IMR-90 (cell line): ENCODE results near the gene PLEKHD1. TPM values are rescaled to one million over a fixed set of nuclear protein-coding genes. Genes with fewer than 3 reads are reported as not detected.
"Not testable (repeated sequence)": the region's sequence is repeated elsewhere in the genome, so short reads cannot be mapped to it uniquely, and the experiment has no call there.

ENCODE experiments used
- ATAC-seq: fragments of 200-7000 bp; cut with Tn5 transposase; 2 replicates; pipeline ENCODE4 v1.9.1; 2020; ENCODE audit warnings: low read depth, mild to moderate bottlenecking, moderate library complexity
- BruUV-seq: library from RNA; stranded (reverse); fragments of 400-500 nt; replicated peaks from 2 replicates; lab custom pipeline; 2021; lab: Mats Ljungman, UMichigan
- CTCF ChIA-PET: fragments of 300-600 bp; formaldehyde crosslinking; extraction: SDS; loops from one replicate; lab custom pipeline; 2021; ENCODE audit warnings: antibody characterized with exemption; lab: Yijun Ruan, JAX
- POLR2A ChIA-PET: fragments of 300-600 bp; sonication (Branson Sonifier 250); formaldehyde crosslinking; loops from one replicate; lab custom pipeline; 2022; ENCODE audit warnings: antibody characterized with exemption; ENCODE audit not compliant: unreplicated experiment; lab: Charles Lee
- DNase-seq: peaks from one replicate; pipeline ENCODE4 v3.0.0; 2013
- H2AFZ ChIP-seq: replicated peaks from 2 replicates; pipeline ENCODE3; 2013; ENCODE audit warnings: low read length, mild to moderate bottlenecking; ENCODE audit not compliant: poor library complexity
- H2AK5ac ChIP-seq: 2 replicates; pipeline ENCODE4 v1.6.1; 2013; ENCODE audit warnings: low read depth, low read length, inconsistent platforms
- H2AK9ac ChIP-seq: replicated peaks from 2 replicates; pipeline ENCODE3; 2013; ENCODE audit warnings: mild to moderate bottlenecking, low read depth, low read length, moderate library complexity; ENCODE audit not compliant: poor library complexity
- H2BK120ac ChIP-seq: 2 replicates; pipeline ENCODE4 v1.6.1; 2013; ENCODE audit warnings: low read depth, low read length, inconsistent platforms
- H2BK15ac ChIP-seq: 3 replicates; pipeline ENCODE4 v1.6.1; 2013; ENCODE audit warnings: low read depth, low read length, inconsistent platforms
- H2BK20ac ChIP-seq: 2 replicates; pipeline ENCODE4 v1.6.1; 2013; ENCODE audit warnings: low read depth, mild to moderate bottlenecking, inconsistent platforms, low read length, moderate library complexity
- H2BK5ac ChIP-seq: 2 replicates; pipeline ENCODE4 v1.6.1; 2013; ENCODE audit warnings: mild to moderate bottlenecking, low read depth, low read length, inconsistent platforms; ENCODE audit not compliant: poor library complexity, severe bottlenecking
- H3K14ac ChIP-seq: replicated peaks from 2 replicates; pipeline ENCODE4 v1.6.1; 2013; ENCODE audit warnings: low read depth, low read length, inconsistent platforms
- H3K18ac ChIP-seq: 2 replicates; pipeline ENCODE4 v1.6.1; 2013; ENCODE audit warnings: low read depth, low read length, control low read depth
- H3K23ac ChIP-seq: 2 replicates; pipeline ENCODE4 v1.6.1; 2013; ENCODE audit warnings: low read depth, low read length, inconsistent platforms
- H3K27ac ChIP-seq: 2 replicates; pipeline ENCODE4 v1.5.1; 2013; ENCODE audit warnings: mild to moderate bottlenecking, control low read depth, low read length; ENCODE audit not compliant: insufficient read depth
- H3K27me3 ChIP-seq: 2 replicates; pipeline ENCODE4 v1.6.1; 2013; ENCODE audit warnings: low read length; ENCODE audit not compliant: control insufficient read depth, insufficient read depth
- H3K36me3 ChIP-seq: 2 replicates; pipeline ENCODE4 v1.6.1; 2013; ENCODE audit warnings: low read length, mixed read lengths; ENCODE audit not compliant: control insufficient read depth, insufficient read depth
- H3K4ac ChIP-seq: 2 replicates; pipeline ENCODE4 v1.6.1; 2013; ENCODE audit warnings: low read depth, low read length, inconsistent platforms
- H3K4me1 ChIP-seq: 2 replicates; pipeline ENCODE4 v1.6.1; 2013; ENCODE audit warnings: low read length, mixed read lengths; ENCODE audit not compliant: control insufficient read depth, insufficient read depth
- H3K4me2 ChIP-seq: 2 replicates; pipeline ENCODE4 v1.6.1; 2013; ENCODE audit warnings: low read depth, mild to moderate bottlenecking, control low read depth, low read length, moderate library complexity
- H3K4me3 ChIP-seq: 2 replicates; pipeline ENCODE4 v1.5.1; 2013; ENCODE audit warnings: low read depth, mild to moderate bottlenecking, control low read depth, low read length, moderate library complexity; ENCODE audit not compliant: insufficient read depth
- H3K56ac ChIP-seq: 2 replicates; pipeline ENCODE4 v1.6.1; 2013; ENCODE audit warnings: low read length, inconsistent platforms; ENCODE audit not compliant: insufficient read depth; ENCODE audit errors: extremely low read depth
- H3K79me1 ChIP-seq, 2 experiments: 2 replicates each; pipeline ENCODE4 v1.6.1; 2013; ENCODE audit warnings: low read length in 2 of 2, inconsistent platforms in 1 of 2, low read depth in 1 of 2
- H3K9ac ChIP-seq: 2 replicates; pipeline ENCODE4 v1.6.1; 2013; ENCODE audit warnings: low read depth, low read length, control low read depth
- H3K9me1 ChIP-seq: 2 replicates; pipeline ENCODE4 v1.6.1; 2013; ENCODE audit warnings: low read length, inconsistent platforms; ENCODE audit not compliant: insufficient read depth
- H3K9me3 ChIP-seq: 2 replicates; pipeline ENCODE4 v1.6.1; 2013; ENCODE audit warnings: low read length; ENCODE audit not compliant: control insufficient read depth, insufficient read depth
- H4K20me1 ChIP-seq: 2 replicates; pipeline ENCODE4 v1.6.1; 2013; ENCODE audit warnings: low read length, inconsistent platforms; ENCODE audit not compliant: insufficient read depth
- H4K5ac ChIP-seq: 2 replicates; pipeline ENCODE4 v1.6.1; 2013; ENCODE audit warnings: mild to moderate bottlenecking, low read depth, low read length, control low read depth
- H4K8ac ChIP-seq, 2 experiments: 2 replicates each; pipeline ENCODE4 v1.6.1; 2013; ENCODE audit warnings: low read depth in 2 of 2, low read length in 2 of 2, control low read depth in 1 of 2, inconsistent platforms in 1 of 2
- H4K91ac ChIP-seq: 2 replicates; pipeline ENCODE4 v1.6.1; 2013; ENCODE audit warnings: low read depth, low read length, inconsistent platforms; ENCODE audit not compliant: insufficient read depth
- CTCF ChIP-seq: conservative IDR thresholded peaks from 2 replicates; pipeline ENCODE4 v1.5.1; 2012; ENCODE audit warnings: mild to moderate bottlenecking, low read depth, low read length, improper control_type of control experiment
- NFE2L2 ChIP-seq: fragments of 150-350 bp; IDR thresholded peaks from 2 replicates; pipeline ENCODE4 v1.6.1; 2016; ENCODE audit warnings: low read depth, mild to moderate bottlenecking, low read length
- WGBS, 2 experiments: methylation state at CpG; one replicate each; pipeline versions ENCODE4 v1.1.5 to v1.1.7; 2013; ENCODE audit warnings: missing lambda C conversion rate in 2 of 2; ENCODE audit not compliant: insufficient read length in 1 of 2; ENCODE audit errors: extremely low coverage in 2 of 2; 5-methylcytosine and 5-hydroxymethylcytosine counted together
- dilution Hi-C: fragments of 300-500 bp; cut with HindIII; formaldehyde crosslinking; loops from one replicate; pipeline ENCODE4 v1.14.3; 2018; ENCODE audit warnings: low sequenced_read_pairs; ENCODE audit not compliant: unreplicated experiment
- in situ Hi-C: fragments of 300-500 bp; cut with MboI; formaldehyde crosslinking; loops from 3 replicates; pipeline ENCODE4 v1.14.3; 2019; ENCODE audit warnings: low sequenced_read_pairs, inconsistent platforms, mixed read lengths
- intact Hi-C: fragments of 100-400 bp; cut with micrococcal nuclease; formaldehyde crosslinking; loops from 2 replicates; pipeline ENCODE4 v1.10.0; 2022
- polyA plus RNA-seq, 3 experiments: library from polyadenylated mRNA; depleted of rRNA; stranded (reverse); fragments of >200 nt; gene quantifications; 2 replicates each; pipeline ENCODE4 v1.2.3, GENCODE V29; 2012; ENCODE audit warnings: low replicate concordance in 1 of 3
- total RNA-seq: library from RNA; depleted of rRNA; stranded (reverse); fragments of >200 nt; gene quantifications from 2 replicates; pipeline ENCODE4 v1.2.3, GENCODE V29; 2012

The PLEKHD1 gene
- total and polyA plus RNA-seq, 2 of the 4 experiments (the other 2 are of a cell fraction), result under 0.01 TPM; not detected in 1

- Histone ChIP-seq H3K56ac (no peak overlapping the region), H3K23ac (no peak overlapping the region), H3K4me1 (no peaks in the 10 kb centered on the region), H4K20me1 (peaks cover 3% of the 10 kb centered on the region; the same call in 1 of the 2 replicates), H4K8ac (no peak overlapping the region), H2AK5ac (no peak overlapping the region), H3K9me1 (no peaks in the 10 kb centered on the region), H4K91ac (no peak overlapping the region), H3K27ac (no peak overlapping the region), H2BK15ac (no peak overlapping the region), H3K18ac (no peak overlapping the region), H3K36me3 (no peaks in the 10 kb centered on the region), H3K4me3 (no peak overlapping the region), H3K4ac (no peak overlapping the region), H2BK5ac (no peak overlapping the region), H3K14ac (no peak overlapping the region), H3K9ac (no peak overlapping the region), H2AK9ac (no peak overlapping the region), H3K27me3 (peaks cover 27% of the 10 kb centered on the region), H4K5ac (no peak overlapping the region), H2BK20ac (no peak overlapping the region), H3K4me2 (no peak overlapping the region), H2BK120ac (no peak overlapping the region), H3K79me1 (no peaks in the 10 kb centered on the region), H2AFZ (peak overlapping the region; percentile 41), H3K9me3 (peaks cover 2% of the 10 kb centered on the region; the same call in 1 of the 2 replicates)
- intact Hi-C loops (no loop called here), dilution Hi-C loops (no loop called here), in situ Hi-C loops (no loop called here)
- POLR2A ChIA-PET, result interaction anchor here (0.6 kb wide), 1 partner anchor 1459 kb away, joined by 3 read pairs; no protein-coding TSS in a partner anchor
- 81% methylated on average over 5 of the region's 8 CpGs; no CpG with 5 or more reads in 1 of the 2 experiments for WGBS, 2 experiments
- BruUV-seq, result no TSS peak
- CTCF ChIA-PET, result no interaction called here
- DNase-seq, result peak; percentile 7
- peak; percentile 53; the same call in 1 of the 2 replicates for ATAC-seq
- TF ChIP-seq CTCF (peak; percentile 35), NFE2L2 (no peak)
Measured at GRCh38 chr14:69475194-69475818, 9.2 kb upstream of the PLEKHD1 start.

- no CpG with 5 or more reads among the region's 5 CpGs for WGBS, 2 experiments
- ATAC-seq, result not testable (repeated sequence)
Measured at GRCh38 chr14:69476824-69477450, 7.6 kb upstream of the PLEKHD1 start.

More at GRCh38 chr14:69476824-69477450, 7.6 kb upstream of the PLEKHD1 start:
- BruUV-seq, H2BK15ac ChIP-seq, H3K14ac ChIP-seq, H2BK120ac ChIP-seq, POLR2A ChIA-PET, H3K4me3 ChIP-seq, H3K56ac ChIP-seq, H4K5ac ChIP-seq, DNase-seq, H3K4me1 ChIP-seq, H4K91ac ChIP-seq, H3K79me1 ChIP-seq, H3K36me3 ChIP-seq, intact Hi-C loops, dilution Hi-C loops, H3K9me1 ChIP-seq, H2AK5ac ChIP-seq, H3K9me3 ChIP-seq, H3K27ac ChIP-seq, H4K20me1 ChIP-seq, in situ Hi-C loops, H3K18ac ChIP-seq, H3K4me2 ChIP-seq, H3K4ac ChIP-seq, H3K23ac ChIP-seq, H3K9ac ChIP-seq, H2BK20ac ChIP-seq, H2AFZ ChIP-seq, H4K8ac ChIP-seq, H2BK5ac ChIP-seq, H2AK9ac ChIP-seq: not testable (repeated sequence)
- CTCF ChIA-PET, result interaction anchor here (0.6 kb wide), 1 partner anchor 1283 kb away, joined by 3 read pairs; no protein-coding TSS in a partner anchor
- peaks cover 36% of the 10 kb centered on the region for H3K27me3 ChIP-seq
